ENCODE measurements around the gene IGFBP6.
A peak's percentile ranks its signal among the peaks of the same experiment; 100 is the strongest.
"Not testable (repeated sequence)": the region's sequence is repeated elsewhere in the genome, so short reads cannot be mapped to it uniquely, and the experiment has no call there.

IGFBP6 gene

DNA sequence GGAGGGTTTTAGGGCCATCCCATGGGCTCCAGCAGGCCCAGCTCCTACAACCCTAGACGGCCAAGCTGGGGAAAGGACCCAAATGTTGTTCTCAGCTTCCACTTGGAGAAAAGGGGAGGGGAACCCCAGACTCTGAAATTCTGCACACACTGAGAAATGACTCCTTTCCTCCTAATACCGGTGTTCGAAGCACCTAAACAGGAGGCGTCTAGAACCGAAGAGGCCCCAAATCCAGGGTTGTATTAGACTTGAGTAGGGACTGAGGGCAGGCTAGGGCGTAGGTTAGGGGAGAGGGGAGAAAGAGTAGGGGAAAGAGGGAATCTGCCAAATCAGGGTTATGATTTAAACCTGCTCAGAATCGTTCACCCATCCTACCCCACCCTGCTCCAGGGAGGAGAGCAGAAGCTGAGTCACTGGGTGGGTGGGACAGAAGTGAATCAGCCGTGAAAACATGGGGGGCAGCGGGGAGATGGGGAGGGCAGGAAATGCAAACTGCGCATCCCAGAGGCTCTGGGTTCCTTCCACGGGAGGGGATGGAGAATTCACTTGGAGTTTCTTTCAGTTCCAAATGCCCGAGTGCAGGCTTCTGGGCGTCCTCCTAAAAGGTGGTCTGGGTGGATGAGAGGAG lies 1.0 kb downstream of the IGFBP6 start:
- no peak for FAIRE-seq

DNA sequence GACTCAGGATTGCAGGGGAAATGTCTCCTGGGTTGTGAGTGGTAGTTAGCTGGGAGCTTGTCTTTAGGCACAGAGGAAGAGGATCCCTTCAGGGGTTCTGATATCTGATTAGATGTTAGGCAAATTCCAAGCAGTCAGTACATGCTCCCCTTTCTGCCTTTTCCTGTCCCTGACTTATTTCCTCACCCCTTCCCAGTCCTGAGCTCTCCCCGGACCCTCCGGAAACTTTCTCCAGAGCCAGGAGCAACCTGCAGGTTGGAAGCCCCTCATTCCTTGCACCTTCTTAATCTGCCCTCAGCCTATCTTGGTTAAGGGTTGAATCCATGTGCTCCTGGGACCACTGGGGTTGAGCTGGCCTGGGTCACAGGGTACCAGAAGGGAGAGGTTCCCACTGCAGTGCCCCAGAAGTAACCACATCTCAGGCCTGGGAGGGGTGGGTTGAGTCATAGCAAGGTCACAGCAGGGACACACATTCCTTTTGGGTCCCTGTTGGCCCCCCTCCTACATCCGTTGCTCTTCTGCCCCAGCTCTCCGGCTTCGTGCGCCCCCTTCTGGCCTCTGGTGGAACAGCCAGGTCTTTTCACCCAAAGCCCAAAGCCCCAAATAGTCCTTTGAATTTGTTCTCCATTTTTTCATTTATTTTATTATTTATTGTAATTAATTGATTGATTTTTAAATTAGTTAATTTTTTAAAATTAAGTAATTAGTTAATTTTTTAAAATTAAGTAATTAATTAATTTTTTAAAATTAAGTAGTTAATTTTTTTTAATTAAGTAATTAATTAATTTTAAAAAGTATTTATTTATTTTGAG lies 1.8 kb downstream of the IGFBP6 start:
- FAIRE-seq, result peak; percentile 96

DNA sequence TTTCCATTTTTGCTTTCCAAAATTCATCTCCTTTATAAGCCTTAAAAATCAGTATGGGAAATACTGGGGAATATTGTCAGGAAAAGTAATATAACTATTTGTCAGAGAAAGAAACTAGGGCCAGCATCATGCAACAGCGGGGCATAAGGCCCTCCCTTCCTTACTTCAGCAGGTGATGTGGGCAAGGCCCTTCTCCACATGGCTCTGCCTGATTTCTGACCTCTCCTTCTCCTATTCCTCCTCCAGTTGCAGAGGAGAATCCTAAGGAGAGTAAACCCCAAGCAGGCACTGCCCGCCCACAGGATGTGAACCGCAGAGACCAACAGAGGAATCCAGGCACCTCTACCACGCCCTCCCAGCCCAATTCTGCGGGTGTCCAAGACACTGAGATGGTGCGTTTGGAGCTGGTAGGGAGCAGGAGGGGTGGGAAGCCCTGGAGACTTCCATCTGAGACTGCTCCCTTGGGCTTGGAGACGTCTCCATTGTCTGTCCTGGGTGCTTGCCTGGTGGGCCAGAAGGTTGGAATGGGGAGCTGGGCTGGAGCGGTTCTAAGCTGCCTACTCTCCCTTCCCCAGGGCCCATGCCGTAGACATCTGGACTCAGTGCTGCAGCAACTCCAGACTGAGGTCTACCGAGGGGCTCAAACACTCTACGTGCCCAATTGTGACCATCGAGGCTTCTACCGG lies 3.1 kb downstream of the IGFBP6 start:
- FAIRE-seq, result no peak

DNA sequence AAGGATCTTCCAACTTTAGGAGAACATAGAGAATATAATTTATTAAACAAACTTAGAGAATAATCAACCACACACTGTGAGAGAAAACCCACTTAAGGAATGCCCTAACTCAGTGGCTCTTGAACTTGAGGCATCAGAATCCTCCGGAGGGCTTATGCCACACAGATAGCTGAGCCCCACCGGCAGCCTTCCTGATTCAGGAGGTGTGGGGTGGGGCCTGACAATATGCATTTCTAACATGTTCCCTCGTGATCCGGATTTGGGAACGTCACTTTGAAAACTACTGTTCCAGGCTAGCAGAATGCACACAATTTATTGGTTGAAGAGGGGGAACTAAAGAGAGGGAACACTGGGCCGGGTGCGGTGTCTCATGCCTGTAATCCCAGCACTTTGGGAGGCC lies 3.8 kb downstream of the IGFBP6 start:
- no peak for FAIRE-seq

DNA sequence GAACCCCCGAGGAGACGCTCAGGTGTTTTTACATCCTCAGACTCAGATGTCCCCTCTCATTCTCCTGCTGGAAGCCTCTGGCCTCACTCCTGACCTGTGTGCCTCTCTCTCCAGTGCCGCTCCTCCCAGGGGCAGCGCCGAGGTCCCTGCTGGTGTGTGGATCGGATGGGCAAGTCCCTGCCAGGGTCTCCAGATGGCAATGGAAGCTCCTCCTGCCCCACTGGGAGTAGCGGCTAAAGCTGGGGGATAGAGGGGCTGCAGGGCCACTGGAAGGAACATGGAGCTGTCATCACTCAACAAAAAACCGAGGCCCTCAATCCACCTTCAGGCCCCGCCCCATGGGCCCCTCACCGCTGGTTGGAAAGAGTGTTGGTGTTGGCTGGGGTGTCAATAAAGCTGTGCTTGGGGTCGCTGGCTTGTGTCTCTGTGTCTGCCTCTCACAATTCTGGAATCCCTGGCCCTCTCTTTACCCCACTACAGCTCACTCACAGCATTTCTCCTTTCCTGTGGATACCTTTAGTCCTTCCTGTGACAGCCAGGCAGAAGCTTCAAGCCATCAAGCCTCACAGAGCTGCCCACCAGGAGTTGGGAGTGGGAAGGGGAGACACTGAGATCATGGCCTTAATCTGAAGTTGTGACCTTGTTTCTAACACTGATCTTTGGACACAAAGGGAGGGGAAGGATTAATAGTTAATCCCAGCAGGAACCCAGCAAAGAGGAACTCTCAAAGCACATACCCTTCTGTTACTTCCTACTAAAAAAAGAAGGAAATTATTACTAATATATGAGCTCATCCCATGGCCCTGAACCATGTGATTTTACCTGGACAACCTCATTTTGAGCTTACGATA lies 4.7 kb downstream of the IGFBP6 start:
- FAIRE-seq, result no peak

DNA sequence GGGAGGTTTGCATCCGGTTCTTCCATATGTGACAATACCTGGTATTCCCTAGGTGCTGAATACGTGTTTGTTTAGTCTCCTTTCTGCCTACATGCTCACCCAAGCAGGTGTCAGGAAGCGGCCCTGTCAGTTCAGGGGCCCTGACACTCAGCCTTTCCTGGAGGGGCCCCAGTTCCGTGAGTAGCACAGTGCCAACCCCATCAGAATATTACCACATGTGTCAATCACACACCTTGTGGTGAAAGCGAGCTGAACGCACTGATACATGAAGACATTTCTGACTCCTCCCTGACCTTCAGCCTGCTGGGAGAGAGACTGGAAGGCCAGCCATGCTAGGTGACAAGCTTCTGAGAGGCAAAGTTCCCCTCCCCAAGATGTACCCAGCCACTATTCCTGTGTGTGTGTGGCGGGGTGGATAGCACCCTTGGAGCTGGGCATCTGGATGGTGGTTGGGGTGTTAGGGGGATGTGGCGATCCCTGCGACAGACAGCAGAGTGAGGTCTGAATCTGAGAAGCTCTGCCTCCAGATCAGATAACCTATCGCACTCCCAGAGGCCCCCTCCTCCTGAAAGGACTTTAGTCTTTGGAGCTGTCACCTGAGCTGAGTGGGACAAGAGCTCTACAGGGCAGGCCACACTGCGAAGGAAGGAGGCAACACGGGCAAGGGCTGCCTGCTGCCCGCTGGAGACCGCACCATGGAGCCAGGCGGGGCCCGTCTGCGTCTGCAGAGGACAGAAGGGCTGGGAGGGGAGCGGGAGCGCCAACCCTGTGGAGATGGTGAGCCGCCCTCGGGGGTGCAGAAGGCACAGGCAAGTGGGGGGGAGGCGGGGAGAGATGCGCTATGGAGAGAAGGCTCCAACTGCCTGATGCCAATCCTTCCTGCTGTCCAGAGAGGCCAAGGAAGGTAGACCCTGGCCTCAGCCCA lies 5.7 kb downstream of the IGFBP6 start, which contains the start of gene SOAT2:
SOAT2 (plus strand) TSS at position 604 of the 925 bp plus-strand sequence; CDS start at position 696, 92 bp downstream.
- FAIRE-seq, result no peak

DNA sequence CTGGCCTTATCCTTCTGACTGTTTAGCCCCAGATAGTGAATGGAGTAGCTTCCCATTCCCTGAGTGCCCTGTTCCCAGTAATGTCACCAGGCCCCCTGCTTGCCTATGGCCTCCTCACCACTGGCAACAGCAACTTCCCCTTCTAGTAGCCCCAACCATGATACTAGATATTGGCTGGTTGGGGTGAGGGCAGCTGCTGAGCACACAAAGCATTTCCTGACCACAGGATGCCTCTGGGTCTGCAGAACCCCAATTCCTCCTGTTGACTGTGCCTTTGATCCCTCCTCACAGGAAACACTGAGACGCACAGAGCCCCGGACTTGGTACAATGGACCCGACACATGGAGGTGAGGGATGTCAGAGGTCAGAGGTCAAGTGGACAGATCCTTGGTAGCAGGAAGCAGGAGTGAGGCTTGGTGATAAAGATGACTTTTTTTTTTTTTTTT lies 6.4 kb downstream of the IGFBP6 start:
- no peak for FAIRE-seq

DNA sequence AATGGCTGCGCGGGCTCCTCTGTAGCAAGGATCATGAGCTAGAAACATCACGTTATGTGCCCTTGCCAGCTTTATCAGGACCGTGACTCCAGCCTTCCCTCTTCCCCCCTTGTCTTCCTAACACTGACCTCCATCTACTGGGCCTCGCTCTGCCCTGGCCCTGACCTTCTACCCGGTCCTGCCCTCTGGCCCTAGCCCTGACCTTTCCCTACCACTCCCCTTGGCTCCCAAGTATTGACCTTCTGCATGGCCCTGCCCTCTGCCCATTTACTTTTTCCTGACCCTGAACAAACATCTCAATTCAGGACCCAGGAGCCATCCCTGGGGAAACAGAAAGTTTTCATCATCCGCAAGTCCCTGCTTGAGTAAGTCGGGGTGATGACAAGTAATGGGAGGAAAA lies 7.8 kb downstream of the IGFBP6 start:
- no peak for FAIRE-seq

DNA sequence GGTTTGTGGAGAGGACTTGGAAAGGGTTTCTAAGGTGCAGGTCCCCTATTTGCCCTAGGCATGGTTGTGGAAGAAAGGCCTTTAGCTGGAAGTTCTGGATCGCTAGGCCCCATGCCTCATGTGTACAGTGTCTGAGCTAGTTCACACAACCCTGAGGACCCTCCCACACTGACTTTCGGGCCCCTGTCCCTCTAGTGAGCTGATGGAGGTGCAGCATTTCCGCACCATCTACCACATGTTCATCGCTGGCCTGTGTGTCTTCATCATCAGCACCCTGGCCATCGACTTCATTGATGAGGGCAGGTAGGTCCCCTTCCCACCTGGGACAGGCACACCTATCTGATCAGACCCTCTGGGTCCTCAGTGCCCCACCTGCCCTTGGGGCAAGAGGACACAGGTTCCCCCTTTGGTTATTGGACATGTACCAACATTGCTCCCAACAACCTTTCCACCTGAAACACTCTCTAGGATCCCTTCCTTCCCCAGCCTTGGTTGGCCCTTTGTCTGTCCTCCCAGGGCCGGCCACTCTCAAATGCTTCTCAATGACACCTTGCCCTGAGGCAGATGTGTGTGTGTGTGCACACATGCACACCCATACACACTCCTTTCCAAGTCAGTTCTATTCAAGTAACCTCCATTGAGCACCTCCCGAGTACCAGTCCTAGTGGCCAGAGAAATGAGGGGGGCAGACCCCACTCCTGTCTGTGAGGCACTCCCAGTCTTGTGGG lies 8.4 kb downstream of the IGFBP6 start:
- no peak for FAIRE-seq

DNA sequence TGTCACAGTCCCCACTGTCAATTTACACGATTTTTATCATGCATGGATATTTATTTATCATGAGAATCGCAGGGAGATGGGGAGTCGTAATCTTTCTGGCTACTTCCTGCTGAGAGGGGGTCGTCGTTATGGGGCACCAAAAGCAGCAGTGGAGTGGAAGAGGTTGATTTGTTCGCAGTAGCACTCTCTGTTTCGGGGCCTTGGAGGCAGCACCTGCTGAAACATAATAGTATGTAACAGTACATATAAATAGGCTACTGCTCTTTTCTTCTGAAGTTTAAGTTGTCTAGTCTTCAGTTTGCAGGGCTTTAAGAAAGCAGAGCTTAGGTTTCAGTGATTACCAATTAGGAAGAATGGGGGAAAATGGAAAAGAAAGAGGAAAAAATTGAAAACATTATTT lies 9.7 kb downstream of the IGFBP6 start:
- no peak for FAIRE-seq

DNA sequence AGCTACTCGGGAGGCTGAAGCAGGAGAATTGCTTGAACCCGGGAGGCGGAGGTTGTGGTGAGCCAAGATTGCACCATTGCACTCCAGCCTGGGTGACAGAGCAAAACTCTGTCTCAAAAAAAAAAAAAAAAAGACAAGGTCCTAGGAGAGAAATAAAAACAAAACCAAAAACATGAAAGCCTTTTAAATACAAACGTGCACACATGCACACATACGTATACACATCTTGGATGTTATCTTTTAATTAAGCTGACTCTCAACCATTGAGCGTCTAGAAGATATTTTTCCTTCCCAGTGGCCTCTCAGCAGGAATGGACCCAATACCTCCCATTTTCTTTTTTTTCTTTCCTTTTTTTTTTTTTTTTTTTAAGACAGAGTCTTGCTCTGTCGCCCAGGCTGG lies 15.0 kb downstream of the IGFBP6 start:
- not testable (repeated sequence) for FAIRE-seq

DNA sequence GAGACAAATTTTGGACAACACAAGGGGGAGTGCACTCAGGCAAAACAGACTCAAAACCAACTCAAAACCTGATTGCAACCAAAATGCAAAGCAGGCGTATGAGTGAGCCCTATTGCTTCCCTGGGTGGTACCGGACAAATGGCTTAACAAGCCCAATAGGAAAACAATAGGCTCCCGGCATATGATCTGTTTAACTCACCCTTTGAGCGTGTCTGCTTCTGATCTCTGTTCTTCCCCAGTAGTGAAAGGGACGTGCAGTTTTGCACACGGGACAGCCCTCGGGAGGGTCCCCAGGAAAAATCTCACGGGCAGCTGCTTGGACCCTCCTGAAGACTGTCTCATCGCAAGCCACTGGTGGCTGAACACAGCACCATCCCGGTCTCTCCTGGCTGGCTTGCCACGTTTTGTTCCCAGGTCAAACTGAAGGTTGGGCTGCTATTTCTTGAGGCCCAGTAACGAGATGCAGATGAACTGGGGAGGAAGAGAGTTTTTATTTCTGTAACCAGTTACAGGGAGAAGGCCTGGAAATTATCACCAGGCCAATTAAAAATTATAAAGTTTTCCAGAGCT lies 15.8 kb downstream of the IGFBP6 start:
- FAIRE-seq, result no peak

DNA sequence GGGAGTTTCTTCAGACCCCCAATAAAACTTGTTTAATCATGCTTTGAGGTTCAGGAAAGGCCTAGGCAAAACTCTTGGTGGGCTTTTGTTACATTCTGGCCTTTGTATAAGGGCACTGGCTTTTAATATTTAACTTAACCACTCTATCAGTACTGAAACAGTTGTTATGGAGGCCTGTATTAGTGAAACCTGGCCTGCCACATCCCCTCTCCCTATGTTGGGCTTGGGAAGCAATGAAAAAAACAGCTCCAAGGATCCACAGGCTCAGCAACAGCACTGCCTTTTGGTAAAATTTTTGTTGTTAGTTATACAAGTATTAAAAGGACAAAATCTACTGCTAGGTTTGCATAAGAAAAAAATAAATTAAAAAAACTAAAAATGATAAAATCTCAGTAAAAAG lies 16.5 kb downstream of the IGFBP6 start:
- FAIRE-seq, result no peak

DNA sequence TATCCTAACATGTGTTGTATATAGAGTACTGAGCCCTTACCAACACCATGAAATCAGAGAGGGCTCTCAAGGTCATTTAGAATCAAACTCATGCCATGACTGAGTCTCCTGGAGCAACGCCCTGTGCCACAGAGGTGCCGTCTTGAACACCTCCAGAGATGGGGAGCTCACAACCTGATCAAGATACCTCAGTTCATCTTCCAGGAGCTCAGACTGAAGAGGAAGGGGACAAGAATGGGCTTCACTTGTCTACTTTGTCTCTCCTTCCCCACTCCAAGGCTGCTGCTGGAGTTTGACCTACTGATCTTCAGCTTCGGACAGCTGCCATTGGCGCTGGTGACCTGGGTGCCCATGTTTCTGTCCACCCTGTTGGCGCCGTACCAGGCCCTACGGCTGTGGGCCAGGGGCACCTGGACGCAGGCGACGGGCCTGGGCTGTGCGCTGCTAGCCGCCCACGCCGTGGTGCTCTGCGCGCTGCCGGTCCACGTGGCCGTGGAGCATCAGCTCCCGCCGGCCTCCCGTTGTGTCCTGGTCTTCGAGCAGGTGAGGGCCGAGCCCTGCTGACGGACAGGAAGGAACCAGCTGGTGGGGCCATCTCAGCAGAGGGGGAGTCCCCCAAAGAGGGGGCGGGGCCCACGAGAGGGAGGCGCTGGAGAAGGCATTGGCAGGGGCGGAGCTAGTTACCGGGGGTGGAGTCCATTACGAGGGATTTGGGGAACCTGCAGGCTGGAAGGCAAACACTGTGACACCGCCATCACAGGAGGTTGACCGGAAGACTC lies 17.8 kb downstream of the IGFBP6 start:
- no peak for FAIRE-seq

DNA sequence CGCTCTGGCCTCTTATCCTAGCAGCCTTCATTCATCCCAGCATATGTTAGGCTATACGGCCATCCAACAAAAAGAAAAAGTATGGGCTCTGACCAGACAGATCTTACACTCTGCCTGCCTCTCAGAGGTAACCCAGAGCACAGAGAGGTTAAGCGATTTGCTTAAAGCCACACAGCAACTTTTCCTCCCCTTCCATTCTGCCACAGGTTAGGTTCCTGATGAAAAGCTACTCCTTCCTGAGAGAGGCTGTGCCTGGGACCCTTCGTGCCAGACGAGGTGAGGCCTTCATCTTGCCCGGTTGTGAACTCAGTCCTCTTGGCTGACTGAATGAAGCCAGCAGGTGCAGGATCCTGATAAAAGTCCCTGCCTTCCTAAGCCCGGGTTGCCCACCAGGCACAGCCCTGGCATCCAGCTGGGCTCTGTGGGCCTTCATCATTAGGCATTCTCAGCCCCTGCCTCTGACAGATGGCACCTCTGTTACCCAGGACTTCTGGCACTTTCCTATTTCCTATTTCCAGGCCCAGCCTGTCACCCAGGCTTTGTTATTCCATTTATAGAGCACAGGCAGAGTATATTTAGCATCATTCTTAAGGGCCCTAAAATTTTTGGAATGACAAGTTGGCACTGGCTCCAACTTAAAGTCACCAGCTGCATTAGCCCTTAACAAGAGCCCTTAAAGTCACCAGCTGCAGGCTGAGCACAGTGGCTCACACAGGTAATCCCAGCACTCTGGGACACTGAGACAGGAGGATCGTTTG lies 18.6 kb downstream of the IGFBP6 start:
- FAIRE-seq, result no peak

DNA sequence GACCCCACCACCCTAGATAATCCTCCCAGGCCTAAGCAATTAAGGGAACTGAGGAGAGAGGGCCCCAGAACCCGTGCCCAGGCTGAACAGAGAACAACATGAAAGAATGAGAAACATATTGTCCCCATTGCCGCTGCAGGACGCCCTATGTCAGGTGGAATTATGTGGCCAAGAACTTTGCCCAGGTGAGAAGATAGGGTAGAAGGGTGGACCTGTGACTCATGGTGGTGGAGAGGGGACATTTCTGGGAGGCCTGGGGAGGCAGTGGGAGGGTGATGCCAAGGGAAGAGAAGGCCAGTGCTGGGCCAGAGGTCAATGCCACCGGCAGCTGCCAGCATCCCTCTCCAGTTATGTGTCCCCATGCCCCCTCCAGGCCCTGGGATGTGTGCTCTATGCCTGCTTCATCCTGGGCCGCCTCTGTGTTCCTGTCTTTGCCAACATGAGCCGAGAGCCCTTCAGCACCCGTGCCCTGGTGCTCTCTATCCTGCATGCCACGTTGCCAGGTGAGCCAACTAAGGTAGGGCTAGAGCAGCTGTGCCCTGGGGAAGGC lies 21.4 kb downstream of the IGFBP6 start:
- no peak for FAIRE-seq

DNA sequence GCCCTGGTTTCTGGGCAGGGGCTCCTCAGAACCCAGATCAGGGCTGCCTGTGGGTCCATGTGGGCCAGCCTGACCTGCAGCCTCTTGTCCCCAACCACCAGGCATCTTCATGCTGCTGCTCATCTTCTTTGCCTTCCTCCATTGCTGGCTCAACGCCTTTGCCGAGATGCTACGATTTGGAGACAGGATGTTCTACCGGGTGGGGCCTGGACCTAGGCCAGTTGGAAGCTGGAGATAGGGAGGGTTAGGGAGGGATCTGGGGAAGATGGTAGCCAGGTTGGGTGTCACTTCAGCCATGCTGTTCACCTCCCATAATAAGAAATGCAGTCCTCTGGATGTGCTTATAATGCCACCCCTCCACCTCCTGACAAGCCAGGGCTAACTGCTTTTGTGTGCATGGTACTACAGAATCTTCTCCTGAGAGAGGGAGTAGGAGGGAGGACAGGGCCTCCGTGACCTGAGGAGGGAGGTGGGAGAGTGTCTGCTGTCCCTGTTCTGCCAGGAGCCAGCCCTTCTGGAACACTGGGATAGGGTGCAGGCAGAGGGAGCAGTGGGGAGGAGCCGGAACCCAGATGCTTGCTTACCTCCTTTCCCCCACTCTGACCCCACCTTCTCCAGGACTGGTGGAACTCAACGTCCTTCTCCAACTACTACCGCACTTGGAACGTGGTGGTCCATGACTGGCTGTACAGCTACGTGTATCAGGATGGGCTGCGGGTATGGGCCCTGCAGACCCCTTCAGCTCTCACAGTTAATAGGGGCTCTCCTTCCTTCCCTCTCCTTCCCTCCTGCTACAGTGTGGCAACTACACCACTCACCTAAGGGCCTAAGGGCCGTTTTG lies 23.4 kb downstream of the IGFBP6 start:
- no peak for FAIRE-seq

DNA sequence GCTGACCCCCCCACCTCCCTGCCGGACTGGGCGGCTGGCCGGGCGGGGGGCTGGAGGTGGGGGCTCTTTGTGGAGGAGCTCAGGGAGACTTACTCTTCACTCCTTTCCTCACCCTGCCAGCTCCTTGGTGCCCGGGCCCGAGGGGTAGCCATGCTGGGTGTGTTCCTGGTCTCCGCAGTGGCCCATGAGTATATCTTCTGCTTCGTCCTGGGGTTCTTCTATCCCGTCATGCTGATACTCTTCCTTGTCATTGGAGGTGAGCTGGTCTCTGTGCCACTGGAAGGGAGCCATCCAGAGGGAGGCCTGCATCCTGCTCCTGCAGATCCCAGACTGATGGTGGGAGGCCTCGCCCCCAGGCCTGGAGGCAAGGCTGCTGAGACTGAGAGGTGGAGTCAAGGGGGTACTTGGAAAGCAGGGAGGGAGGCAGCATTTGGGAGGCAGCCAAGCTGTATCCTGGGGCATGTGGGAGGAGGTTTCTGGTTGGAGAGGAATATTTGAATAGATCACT lies 25.5 kb downstream of the IGFBP6 start:
- FAIRE-seq, result no peak
